ENCODE results near the gene PDIA2.

The PDIA2 gene

GRCh38 chr16:280991-281659 lies 1.8 kb upstream of the PDIA2 start:
- DNase-seq (ENCODE audit: low spot score), result no peak

DNA sequence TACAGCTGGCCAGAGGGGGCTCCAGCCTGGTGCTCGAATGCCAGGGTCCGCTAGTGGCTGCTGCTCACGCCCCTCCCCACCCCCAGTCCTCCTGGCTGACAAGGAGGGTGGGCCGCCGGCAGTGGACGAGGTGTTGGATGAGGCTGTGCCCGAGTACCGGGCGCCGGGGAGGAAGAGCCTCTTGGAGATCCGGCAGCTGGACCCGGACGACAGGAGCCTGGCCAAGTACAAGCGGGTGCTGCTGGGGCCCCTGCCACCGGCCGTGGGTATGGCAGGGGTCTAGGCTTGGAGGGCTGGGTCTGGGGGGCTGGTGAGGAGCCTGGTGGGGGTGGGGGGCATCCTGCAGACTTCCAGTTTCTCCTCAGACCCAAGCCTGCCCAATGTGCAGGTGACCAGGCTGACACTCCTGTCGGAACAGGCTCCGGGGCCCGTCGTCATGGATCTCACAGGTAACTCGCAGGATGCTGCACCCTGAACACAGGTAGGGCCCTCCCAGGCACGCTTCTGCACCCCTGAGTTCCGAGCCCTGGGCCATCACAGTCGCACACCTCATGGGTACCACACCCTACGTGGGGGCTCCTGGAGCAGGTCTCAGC lies 1.2 kb upstream of the PDIA2 start:
- no peak for DNase-seq (ENCODE audit: low spot score)

DNA sequence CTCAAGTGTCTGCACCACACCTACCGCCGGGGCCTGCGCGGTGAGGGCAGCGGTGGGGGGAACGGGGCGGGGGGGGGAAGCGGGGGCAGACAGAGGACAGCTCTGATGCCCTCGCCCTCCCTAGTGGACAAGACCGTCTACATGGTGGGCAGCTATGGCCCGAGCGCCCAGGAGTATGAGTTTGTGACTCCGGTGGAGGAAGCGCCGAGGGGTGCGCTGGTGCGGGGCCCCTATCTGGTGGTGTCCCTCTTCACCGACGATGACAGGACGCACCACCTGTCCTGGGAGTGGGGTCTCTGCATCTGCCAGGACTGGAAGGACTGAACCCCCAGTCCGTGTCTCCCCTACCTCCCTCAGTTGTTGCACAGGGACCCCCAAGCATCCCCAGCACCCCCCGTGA lies 473 bp upstream of the PDIA2 start:
- DNase-seq (ENCODE audit: low spot score), result no peak

- DNase-seq (ENCODE audit: low spot score), result no peak
Observed at GRCh38 chr16:284204-285120, 1.5 kb downstream of the PDIA2 start.

- DNase-seq (ENCODE audit: low spot score), result no peak
Observed at GRCh38 chr16:285146-286055, 2.4 kb downstream of the PDIA2 start.

GRCh38 chr16:286491-287297 lies 3.7 kb downstream of the PDIA2 start:
- DNase-seq (ENCODE audit: low spot score), result no peak

DNA sequence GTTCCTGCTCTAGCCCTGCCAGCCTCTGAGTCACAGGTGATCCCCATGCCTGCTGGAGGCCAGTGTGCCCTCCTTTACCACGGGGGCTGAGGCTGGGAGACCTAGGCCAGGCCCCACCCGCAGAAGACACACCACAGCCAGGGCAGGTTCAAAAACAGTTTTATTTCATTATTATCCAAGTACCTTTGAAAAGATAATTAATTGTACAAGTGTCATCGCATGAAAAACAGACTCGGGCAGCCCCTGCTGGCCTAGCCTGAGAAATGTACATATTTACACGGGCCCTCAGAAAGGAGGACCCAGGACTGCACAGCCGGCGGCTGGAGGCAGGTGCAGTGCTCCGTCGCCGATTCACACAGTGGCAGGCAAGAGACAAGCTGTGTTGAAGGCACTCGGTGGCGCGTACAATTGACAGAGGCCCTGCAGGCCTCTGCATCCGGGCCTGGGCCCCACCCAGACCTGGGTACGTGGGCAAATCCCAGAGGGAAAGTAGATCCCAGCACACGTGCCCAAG lies 4.4 kb downstream of the PDIA2 start:
- no peak for DNase-seq (ENCODE audit: low spot score)

- no peak for DNase-seq (ENCODE audit: low spot score)
Observed at GRCh38 chr16:287981-288920, 5.3 kb downstream of the PDIA2 start.

DNA sequence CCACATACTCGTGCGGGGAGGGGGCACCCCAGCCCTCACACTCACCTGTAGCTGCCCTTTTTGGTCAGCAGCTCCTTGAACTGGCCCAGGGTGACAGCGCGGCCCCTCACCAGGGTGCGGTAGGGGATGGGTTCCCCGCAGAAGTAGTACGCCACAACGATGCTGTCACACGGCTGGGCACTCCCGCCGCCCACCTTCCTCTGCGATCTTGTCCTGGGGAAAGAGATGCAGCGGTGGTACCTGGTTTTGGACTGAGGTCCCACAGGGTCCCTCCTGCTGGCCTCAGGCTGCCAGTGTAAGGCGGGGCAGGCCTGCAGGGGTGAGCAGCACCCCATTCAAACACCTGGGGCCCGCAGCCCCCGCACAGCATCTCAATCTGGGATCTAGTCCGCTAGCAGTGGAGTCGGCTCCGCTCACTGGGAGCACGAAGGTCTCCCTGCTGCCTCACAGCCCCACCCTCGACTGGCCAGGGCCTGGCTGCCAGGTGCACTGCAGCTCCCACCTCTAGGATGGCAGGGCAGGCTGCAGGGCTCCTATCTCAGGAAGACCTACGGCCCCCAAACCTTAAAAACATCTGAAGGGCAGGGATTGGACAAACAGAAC lies 6.5 kb downstream of the PDIA2 start:
- DNase-seq (ENCODE audit: low spot score), result no peak

DNA sequence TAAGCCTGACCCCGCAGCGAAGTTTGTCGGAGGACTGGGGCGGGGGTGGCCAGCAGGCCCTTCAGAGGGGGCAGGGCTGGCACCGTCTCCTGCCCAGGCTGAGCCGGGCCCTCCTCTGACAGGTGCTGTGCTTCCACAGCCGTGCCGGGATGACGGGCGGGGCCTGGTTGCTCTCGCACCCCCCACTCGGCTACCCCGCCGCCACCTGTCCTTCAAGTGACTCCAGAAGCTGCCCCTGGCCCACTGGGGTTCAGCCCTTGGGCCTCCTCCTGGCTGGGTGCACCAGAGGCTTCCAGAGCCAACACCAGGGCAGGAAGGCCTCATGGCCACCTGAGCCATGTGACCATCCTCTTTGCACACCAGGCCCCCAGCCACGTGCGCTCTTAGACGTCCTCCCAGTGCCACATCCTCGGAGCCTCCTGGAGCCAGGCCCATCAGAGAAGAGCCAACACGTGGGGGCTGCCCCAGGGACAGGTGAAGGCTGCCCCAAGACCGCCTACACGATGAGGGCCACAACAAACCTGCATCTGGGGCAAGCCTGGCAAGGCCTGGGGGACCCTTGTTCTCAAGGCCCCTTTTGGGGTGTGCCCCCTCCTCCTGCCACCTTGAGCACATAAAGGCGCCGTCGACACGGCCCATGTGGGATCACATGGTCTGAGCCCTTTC lies 7.2 kb downstream of the PDIA2 start:
- no peak for DNase-seq (ENCODE audit: low spot score)

DNA sequence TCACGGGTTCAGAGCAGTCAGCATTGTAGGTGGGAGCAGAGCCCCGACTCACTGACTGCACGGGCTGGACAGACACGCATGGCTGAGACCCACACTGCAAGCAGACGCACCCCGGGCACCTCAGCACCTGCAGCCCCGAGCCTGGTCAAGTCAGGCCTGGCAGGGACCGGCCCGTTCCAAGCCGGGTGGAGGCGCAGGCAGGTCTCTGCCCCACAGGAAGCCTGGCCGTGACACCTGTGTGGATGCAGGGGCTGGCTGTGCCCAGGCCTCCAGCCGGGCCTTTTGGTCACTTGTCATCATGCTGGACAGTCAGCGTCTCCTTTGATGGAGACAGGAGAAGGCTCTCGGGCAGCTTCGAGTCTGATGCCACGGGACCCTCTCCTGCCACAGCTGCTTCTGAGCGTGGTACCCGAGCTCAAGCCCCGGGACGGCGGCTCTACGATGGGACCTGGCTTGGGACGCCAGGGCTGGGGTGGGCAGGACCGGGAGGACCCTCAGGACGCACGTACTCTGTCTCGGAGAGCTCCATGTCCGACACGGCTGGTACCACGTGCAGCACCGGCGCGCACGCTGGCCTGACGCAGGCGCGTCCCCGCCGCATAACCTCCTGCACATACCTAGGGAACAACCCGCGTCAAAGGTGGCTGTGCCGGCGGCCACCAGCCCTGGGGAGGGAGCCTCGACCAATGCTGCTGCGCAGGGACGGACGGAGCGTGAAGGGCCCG lies 7.9 kb downstream of the PDIA2 start:
- DNase-seq (ENCODE audit: low spot score), result no peak

DNA sequence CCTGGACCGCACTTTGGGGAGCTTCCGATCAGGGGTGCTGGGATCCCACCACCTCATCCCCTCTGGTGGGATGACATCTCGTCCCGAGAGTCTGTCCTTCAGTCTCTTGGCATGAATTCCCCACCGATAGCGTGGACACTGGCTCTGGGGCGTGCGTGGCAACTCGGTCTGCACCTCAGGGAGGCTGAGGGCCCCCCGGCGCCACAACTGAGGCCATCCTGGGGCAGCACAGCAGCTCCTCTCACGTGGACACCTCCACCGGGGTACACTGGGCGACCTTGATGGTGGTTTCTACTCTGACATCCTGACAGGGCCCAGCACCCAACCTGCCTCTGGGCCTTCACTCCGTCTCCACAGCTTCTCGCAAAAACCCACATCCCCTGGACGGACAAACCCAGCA lies 8.6 kb downstream of the PDIA2 start:
- no peak for DNase-seq (ENCODE audit: low spot score)

GRCh38 chr16:293043-293775 lies 10.2 kb downstream of the PDIA2 start:
- no peak for DNase-seq (ENCODE audit: low spot score)

DNA sequence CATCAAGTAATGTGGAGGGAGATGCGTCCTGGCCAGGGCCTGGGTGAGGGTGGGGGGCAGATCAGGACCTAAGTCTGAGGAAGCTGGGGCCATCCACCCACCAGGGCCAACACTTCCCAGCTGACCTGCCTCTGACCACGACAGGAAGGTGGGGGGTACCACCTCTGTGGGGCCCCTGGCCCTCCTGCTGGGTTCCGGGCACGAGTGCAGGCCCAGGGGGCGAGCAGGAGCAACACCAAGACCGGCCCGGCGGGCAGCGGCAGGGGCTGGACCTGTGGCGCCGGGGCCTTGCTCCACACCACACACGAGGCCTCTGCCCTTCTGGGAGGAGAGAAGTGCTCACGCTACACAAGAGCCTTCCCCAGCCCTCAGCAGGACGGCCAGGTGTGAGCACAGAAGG lies 13.3 kb downstream of the PDIA2 start:
- no peak for DNase-seq (ENCODE audit: low spot score)

DNA sequence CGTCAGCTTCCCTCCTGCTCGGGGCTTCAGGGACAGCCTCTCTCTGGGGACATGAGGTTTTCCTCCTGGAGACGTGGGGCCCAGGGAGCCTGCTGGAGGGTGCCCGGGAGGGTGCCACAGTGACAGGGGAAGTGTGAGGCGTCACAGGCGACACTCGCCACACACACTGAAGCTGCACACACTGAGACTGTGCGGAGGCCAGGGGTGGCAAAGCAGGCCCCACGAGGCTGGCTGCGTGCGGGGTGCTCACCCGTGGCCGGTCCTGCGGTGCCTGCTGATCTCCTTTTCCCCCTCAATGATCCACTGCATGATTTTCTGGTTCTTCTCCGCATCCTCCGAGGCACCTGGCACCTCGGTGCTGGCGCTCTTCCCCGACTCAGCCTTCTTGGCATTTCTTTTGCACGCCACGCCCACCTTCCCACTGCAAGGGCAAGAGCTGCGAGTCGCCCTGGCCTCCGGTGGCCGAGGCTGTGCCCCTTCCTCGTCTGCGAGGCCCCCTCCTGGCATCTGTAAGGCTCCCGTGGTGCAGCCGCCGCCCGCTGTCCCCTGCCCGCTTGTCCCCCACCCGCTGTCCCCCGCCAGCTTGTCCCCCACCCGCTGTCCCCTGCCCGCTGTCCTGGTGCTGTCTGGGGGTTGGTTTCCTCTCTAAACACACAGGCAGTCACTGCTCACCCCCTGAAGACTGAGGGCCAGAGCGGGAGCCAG lies 14.0 kb downstream of the PDIA2 start:
- DNase-seq (ENCODE audit: low spot score), result no peak

DNA sequence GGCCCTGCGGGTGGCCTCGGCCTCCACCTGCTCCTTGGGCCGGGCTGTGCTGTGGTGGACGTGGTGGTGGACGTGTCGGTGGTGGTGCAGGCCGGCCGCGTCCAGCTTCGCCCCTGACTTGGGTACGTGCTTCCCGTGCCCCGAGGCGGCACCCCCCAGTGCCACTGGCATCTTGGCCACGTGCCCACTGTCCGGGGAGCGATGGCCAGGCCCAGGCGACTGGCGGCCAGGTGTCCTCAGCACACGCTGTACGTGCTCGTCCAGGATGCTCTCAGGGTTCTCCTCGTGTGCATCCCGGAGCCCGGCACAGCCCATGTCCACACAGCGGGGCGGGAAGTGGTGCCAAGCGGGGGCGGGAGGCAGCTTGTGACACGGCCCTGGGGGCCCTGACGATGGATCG lies 14.9 kb downstream of the PDIA2 start:
- no peak for DNase-seq (ENCODE audit: low spot score)

DNA sequence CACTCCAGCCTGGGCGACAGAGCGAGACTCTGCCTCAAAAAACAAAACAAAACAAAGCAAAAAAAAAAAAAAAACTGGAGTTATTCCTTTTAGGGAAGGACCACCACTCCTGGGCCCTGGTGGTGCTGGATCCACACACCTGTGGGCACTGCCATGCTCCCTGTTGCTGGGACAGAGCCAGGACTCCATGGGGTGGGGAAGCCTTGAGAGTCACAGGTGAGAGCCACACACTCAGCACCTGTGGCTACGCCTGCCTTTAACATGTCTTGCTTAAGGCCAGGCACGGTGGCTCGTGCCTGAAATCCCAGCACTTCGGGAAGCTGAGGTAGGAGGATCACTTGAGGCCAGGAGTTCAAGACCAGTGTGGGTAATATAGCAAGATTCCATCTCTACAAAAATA lies 18.3 kb downstream of the PDIA2 start:
- DNase-seq (ENCODE audit: low spot score), result no peak

Measured in globus pallidus (tissue), 1 donor.